Mesothelial cell of epicardium (in vitro differentiated cells): Measurements from ENCODE around the gene OMP. TPM values are rescaled to one million over a fixed set of nuclear protein-coding genes. Genes with fewer than 3 reads are reported as not detected.

Source experiments
- DNase-seq, 2 experiments: peaks; one replicate each; pipeline ENCODE4 v3.0.0; 2021; ENCODE audit warnings: low spot score in 2 of 2; ENCODE audit not compliant: unreplicated experiment in 2 of 2
- H3K27ac Mint-ChIP-seq: 2 replicates; pipeline ENCODE4 v1.8.0; 2021; ENCODE audit warnings: mixed read lengths
- H3K27me3 Mint-ChIP-seq: 2 replicates; pipeline ENCODE4 v1.8.0; 2021; ENCODE audit warnings: low read depth, mixed read lengths
- H3K36me3 Mint-ChIP-seq: 2 replicates; pipeline ENCODE4 v1.8.0; 2021; ENCODE audit warnings: mixed read lengths
- H3K4me1 Mint-ChIP-seq: 2 replicates; pipeline ENCODE4 v1.8.0; 2021; ENCODE audit warnings: mixed read lengths
- H3K4me3 Mint-ChIP-seq: 2 replicates; pipeline ENCODE4 v1.8.0; 2021; ENCODE audit warnings: mild to moderate bottlenecking, moderate library complexity, mixed read lengths
- H3K9me3 Mint-ChIP-seq: 2 replicates; pipeline ENCODE4 v1.8.0; 2021; ENCODE audit warnings: mixed read lengths
- CTCF ChIP-seq: fragments of 200-600 bp; sonication (generic); IDR thresholded peaks from one replicate; pipeline ENCODE4 v1.5.0; 2021; ENCODE audit warnings: antibody characterized with exemption; ENCODE audit not compliant: unreplicated experiment
- total RNA-seq: library from RNA; stranded (reverse); gene quantifications from 3 replicates; pipeline ENCODE4 v1.2.1, GENCODE V29; 2021

OMP gene
- total RNA-seq, 1 donor from 2014 or later, result 1.5 TPM

- DNase-seq, result no peak
- H3K27ac Mint-ChIP-seq, result no peak overlapping the region
- no peak overlapping the region for H3K4me3 Mint-ChIP-seq
- no peaks in the 10 kb centered on the region for H3K36me3 Mint-ChIP-seq
- TF ChIP-seq CTCF, result no peak
- H3K9me3 Mint-ChIP-seq, result no peaks in the 10 kb centered on the region
- no peaks in the 10 kb centered on the region for H3K27me3 Mint-ChIP-seq
- H3K4me1 Mint-ChIP-seq, result peaks cover 29% of the 10 kb centered on the region
Observed at GRCh38 chr11:77069969-77070582, 32.6 kb upstream of the OMP start.

GRCh38 chr11:77071077-77071476, 31.6 kb upstream of the OMP start:
- no peaks in the 10 kb centered on the region for H3K27me3 Mint-ChIP-seq
- H3K4me3 Mint-ChIP-seq, result no peak overlapping the region
- no peak for TF ChIP-seq CTCF
- H3K36me3 Mint-ChIP-seq, result no peaks in the 10 kb centered on the region
- H3K4me1 Mint-ChIP-seq, result peaks cover 25% of the 10 kb centered on the region
- no peaks in the 10 kb centered on the region for H3K9me3 Mint-ChIP-seq
- no peak overlapping the region for H3K27ac Mint-ChIP-seq
- DNase-seq, result no peak

GRCh38 chr11:77071671-77072605, 30.7 kb upstream of the OMP start:
- Mint-ChIP-seq H3K36me3 (no peaks in the 10 kb centered on the region), H3K27ac (peak overlapping the region; percentile 32)
- no peak for TF ChIP-seq CTCF

GRCh38 chr11:77072851-77073327, 29.8 kb upstream of the OMP start:
- Mint-ChIP-seq H3K27me3 (no peaks in the 10 kb centered on the region), H3K27ac (peak overlapping the region; percentile 83), H3K9me3 (peaks cover 1% of the 10 kb centered on the region), H3K4me1 (peaks cover 20% of the 10 kb centered on the region), H3K36me3 (no peaks in the 10 kb centered on the region), H3K4me3 (no peak overlapping the region)
- no peak for DNase-seq
- TF ChIP-seq CTCF, result no peak

More at GRCh38 chr11:77071671-77072605, 30.7 kb upstream of the OMP start:
- Mint-ChIP-seq H3K4me3 (no peak overlapping the region), H3K27me3 (no peaks in the 10 kb centered on the region), H3K4me1 (peaks cover 24% of the 10 kb centered on the region), H3K9me3 (no peaks in the 10 kb centered on the region)
- DNase-seq, result no peak

- Mint-ChIP-seq H3K4me3 (no peak overlapping the region), H3K9me3 (peaks cover 7% of the 10 kb centered on the region), H3K4me1 (peaks cover 20% of the 10 kb centered on the region), H3K36me3 (no peaks in the 10 kb centered on the region), H3K27me3 (no peaks in the 10 kb centered on the region), H3K27ac (peak overlapping the region; percentile 83)
- no peak for TF ChIP-seq CTCF
- DNase-seq, result peak in 1 of 2 experiments; percentile 56
Observed at GRCh38 chr11:77073328-77074001, 29.2 kb upstream of the OMP start.
